Fibroblast of peridontal ligament (primary cell): Measurements from ENCODE around the gene NLGN3.
A peak's percentile ranks its signal among the peaks of the same experiment; 100 is the strongest.
"Not testable (repeated sequence)": the region's sequence is repeated elsewhere in the genome, so short reads cannot be mapped to it uniquely, and the experiment has no call there.

Source experiments
- DNase-seq: peaks from one replicate; pipeline ENCODE4 v3.0.0-alpha.2; 2010; ENCODE audit errors: extremely low read depth

Gene NLGN3

GRCh38 chrX:71169586-71169985 is 24.9 kb downstream of the NLGN3 start:
- no peak for DNase-seq

GRCh38 chrX:71170660-71171059 is 26.0 kb downstream of the NLGN3 start:
- DNase-seq, result no peak

- no peak for DNase-seq
Measured at GRCh38 chrX:71171110-71171801, 26.6 kb downstream of the NLGN3 start.

GRCh38 chrX:71173440-71173839 is 28.8 kb downstream of the NLGN3 start:
- no peak for DNase-seq

- no peak for DNase-seq
Measured at GRCh38 chrX:71174795-71175194, 30.2 kb downstream of the NLGN3 start.

- DNase-seq, result no peak
Measured at GRCh38 chrX:71175531-71175930, 30.9 kb downstream of the NLGN3 start.

GRCh38 chrX:71177327-71177726 is 32.7 kb downstream of the NLGN3 start:
- no peak for DNase-seq

GRCh38 chrX:71178908-71179307 is 34.3 kb downstream of the NLGN3 start:
- peak; percentile 81 for DNase-seq

GRCh38 chrX:71180579-71181265 is 36.1 kb downstream of the NLGN3 start:
- DNase-seq, result not testable (repeated sequence)

- no peak for DNase-seq
Measured at GRCh38 chrX:71181558-71181909, 36.9 kb downstream of the NLGN3 start.

- peak; percentile 97 for DNase-seq
Measured at GRCh38 chrX:71181910-71182799, 37.5 kb downstream of the NLGN3 start.

- no peak for DNase-seq
Measured at GRCh38 chrX:71182871-71183270, 38.2 kb downstream of the NLGN3 start.

GRCh38 chrX:71183341-71183740 is 38.7 kb downstream of the NLGN3 start:
- DNase-seq, result no peak

GRCh38 chrX:71184092-71184491 is 39.5 kb downstream of the NLGN3 start:
- DNase-seq, result no peak

- no peak for DNase-seq
Measured at GRCh38 chrX:71184803-71185495, 40.3 kb downstream of the NLGN3 start.

- DNase-seq, result no peak
Measured at GRCh38 chrX:71191248-71191647, 46.6 kb downstream of the NLGN3 start.

- DNase-seq, result no peak
Measured at GRCh38 chrX:71195964-71196649, 51.5 kb downstream of the NLGN3 start.

- DNase-seq, result no peak
Measured at GRCh38 chrX:71198066-71198465, 53.4 kb downstream of the NLGN3 start.

GRCh38 chrX:71199252-71200008 is 54.8 kb downstream of the NLGN3 start:
- no peak for DNase-seq

GRCh38 chrX:71210816-71211215 is 66.2 kb downstream of the NLGN3 start:
- peak; percentile 82 for DNase-seq

- no peak for DNase-seq
Measured at GRCh38 chrX:71212536-71212935, 67.9 kb downstream of the NLGN3 start.
